GM20431 (cell line): Measurements from ENCODE around the gene FSTL4.

ENCODE experiments used
- in situ Hi-C: fragments of 300-500 bp; cut with MseI, MboI; formaldehyde crosslinking; loops from one replicate; pipeline ENCODE4 v1.15.0; 2020; ENCODE audit warnings: low sequenced_read_pairs; ENCODE audit not compliant: unreplicated experiment

The FSTL4 gene

GRCh38 chr5:133440467-133441115 lies 171.8 kb downstream of the FSTL4 start:
- in situ Hi-C loops, result no loop called here

- in situ Hi-C loops, result no loop called here
Observed at GRCh38 chr5:133439859-133440258, 172.5 kb downstream of the FSTL4 start.

- in situ Hi-C loops, result no loop called here
Observed at GRCh38 chr5:133438487-133438886, 173.9 kb downstream of the FSTL4 start.

GRCh38 chr5:133434336-133434735 lies 178.0 kb downstream of the FSTL4 start:
- in situ Hi-C loops, result no loop called here

GRCh38 chr5:133433641-133434040 lies 178.7 kb downstream of the FSTL4 start:
- in situ Hi-C loops, result no loop called here

- in situ Hi-C loops, result no loop called here
Observed at GRCh38 chr5:133432956-133433532, 179.3 kb downstream of the FSTL4 start.

- in situ Hi-C loops, result no loop called here
Observed at GRCh38 chr5:133431326-133431865, 180.9 kb downstream of the FSTL4 start.

- in situ Hi-C loops, result no loop called here
Observed at GRCh38 chr5:133430095-133430494, 182.2 kb downstream of the FSTL4 start.

- in situ Hi-C loops, result no loop called here
Observed at GRCh38 chr5:133429046-133429445, 183.3 kb downstream of the FSTL4 start.

- in situ Hi-C loops, result no loop called here
Observed at GRCh38 chr5:133428072-133428660, 184.2 kb downstream of the FSTL4 start.

GRCh38 chr5:133427121-133427777 lies 185.1 kb downstream of the FSTL4 start:
- in situ Hi-C loops, result no loop called here

GRCh38 chr5:133426264-133426663 lies 186.1 kb downstream of the FSTL4 start:
- in situ Hi-C loops, result no loop called here

GRCh38 chr5:133425764-133426163 lies 186.6 kb downstream of the FSTL4 start:
- in situ Hi-C loops, result no loop called here

GRCh38 chr5:133425222-133425621 lies 187.1 kb downstream of the FSTL4 start:
- in situ Hi-C loops, result no loop called here

- in situ Hi-C loops, result no loop called here
Observed at GRCh38 chr5:133423618-133424282, 188.6 kb downstream of the FSTL4 start.

GRCh38 chr5:133423011-133423617 lies 189.2 kb downstream of the FSTL4 start:
- in situ Hi-C loops, result no loop called here

- in situ Hi-C loops, result no loop called here
Observed at GRCh38 chr5:133421806-133422205, 190.5 kb downstream of the FSTL4 start.

GRCh38 chr5:133421394-133421793 lies 190.9 kb downstream of the FSTL4 start:
- in situ Hi-C loops, result no loop called here

GRCh38 chr5:133420440-133421301 lies 191.7 kb downstream of the FSTL4 start:
- in situ Hi-C loops, result no loop called here
